Measurements from ENCODE around the gene HEATR5B. TPM values are rescaled to one million over a fixed set of nuclear protein-coding genes. Genes with fewer than 3 reads are reported as not detected.

HEATR5B gene
- total and polyA plus RNA-seq, 7 donors, result 3.0 to 6.9 (median 5.4) TPM

DNA sequence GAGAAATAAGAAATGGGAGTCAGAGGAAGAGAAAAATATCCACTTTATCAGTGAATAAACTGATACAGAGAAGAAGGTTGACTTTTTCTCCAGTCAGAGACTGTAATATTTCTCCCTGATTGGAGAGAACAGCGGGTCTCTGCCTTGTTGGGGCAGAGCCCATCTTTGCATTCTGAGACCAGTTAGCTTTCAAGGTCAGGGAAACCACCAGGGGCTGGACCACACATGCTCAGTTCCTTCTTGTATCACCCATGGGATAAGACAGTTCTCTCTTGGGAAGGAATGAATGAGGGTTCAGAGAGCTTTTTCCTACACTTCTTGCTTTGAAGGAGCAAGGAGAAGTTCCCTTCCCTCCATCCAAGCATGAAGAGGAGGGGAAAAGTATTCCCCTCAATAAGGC, 12.4 kb upstream of the HEATR5B start:
- no peaks in the 10 kb centered on the region for H3K27me3 ChIP-seq (ENCODE audit: insufficient read depth in 3 of 3, low read length in 2 of 3)
- TF ChIP-seq, protein P1, sequence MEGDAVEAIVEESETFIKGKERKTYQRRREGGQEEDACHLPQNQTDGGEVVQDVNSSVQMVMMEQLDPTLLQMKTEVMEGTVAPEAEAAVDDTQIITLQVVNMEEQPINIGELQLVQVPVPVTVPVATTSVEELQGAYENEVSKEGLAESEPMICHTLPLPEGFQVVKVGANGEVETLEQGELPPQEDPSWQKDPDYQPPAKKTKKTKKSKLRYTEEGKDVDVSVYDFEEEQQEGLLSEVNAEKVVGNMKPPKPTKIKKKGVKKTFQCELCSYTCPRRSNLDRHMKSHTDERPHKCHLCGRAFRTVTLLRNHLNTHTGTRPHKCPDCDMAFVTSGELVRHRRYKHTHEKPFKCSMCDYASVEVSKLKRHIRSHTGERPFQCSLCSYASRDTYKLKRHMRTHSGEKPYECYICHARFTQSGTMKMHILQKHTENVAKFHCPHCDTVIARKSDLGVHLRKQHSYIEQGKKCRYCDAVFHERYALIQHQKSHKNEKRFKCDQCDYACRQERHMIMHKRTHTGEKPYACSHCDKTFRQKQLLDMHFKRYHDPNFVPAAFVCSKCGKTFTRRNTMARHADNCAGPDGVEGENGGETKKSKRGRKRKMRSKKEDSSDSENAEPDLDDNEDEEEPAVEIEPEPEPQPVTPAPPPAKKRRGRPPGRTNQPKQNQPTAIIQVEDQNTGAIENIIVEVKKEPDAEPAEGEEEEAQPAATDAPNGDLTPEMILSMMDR (IDR thresholded peaks at IDR 0.05), result no peak
- no peak overlapping the region for H3K4me3 ChIP-seq
- DNase-seq (no peak), ATAC-seq (no peak)
- no peaks in the 10 kb centered on the region for H3K4me1 ChIP-seq
- intact Hi-C loops (cut with DNase I), result no loop called here
- no peak overlapping the region for H3K27ac ChIP-seq
- no peaks in the 10 kb centered on the region for H3K9me3 ChIP-seq
- H3K36me3 ChIP-seq (ENCODE audit: insufficient read depth in 1 of 2, low read depth in 1 of 2), result peaks cover 2 to 99% of the 10 kb centered on the region in 2 donors
- 93 to 100% (median 100%) methylated on average over 1 of the region's 1 CpG for WGBS, 3 donors

DNA sequence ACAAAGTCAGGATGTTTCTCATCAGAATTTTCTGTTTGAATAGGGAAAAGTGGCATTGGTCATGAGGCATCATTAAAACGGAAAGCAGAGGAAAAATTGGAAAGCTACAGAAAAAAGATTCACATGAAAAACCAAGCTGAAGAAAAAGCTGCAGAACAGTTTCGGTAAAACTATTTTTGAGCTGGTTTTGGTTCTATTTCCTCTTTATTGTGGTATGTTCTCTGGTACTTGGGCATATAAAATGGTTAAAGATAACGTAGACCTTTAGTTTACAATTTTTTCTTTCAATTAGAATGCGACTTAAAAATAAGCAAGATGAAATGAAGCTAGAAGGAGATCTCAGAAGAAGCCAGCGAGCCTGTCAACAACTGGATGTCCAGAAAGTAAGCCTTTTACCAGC, 7.7 kb upstream of the HEATR5B start:
- Histone ChIP-seq H3K27ac (no peak overlapping the region), H3K4me3 (no peak overlapping the region), H3K9me3 (no peaks in the 10 kb centered on the region), H3K4me1 (no peaks in the 10 kb centered on the region), H3K36me3 (ENCODE audit: insufficient read depth in 1 of 2, low read depth in 1 of 2) (peaks cover 4 to 90% of the 10 kb centered on the region in 2 donors), H3K27me3 (ENCODE audit: insufficient read depth in 3 of 3, low read length in 2 of 3) (no peaks in the 10 kb centered on the region)
- TF ChIP-seq, protein P1 (IDR thresholded peaks at IDR 0.05), result no peak
- no peak for DNase-seq
- WGBS, 3 donors, result 84 to 89% (median 88%) methylated on average over 5 of the region's 5 CpGs
- intact Hi-C loops (cut with DNase I), result no loop called here
- ATAC-seq, result no peak

DNA sequence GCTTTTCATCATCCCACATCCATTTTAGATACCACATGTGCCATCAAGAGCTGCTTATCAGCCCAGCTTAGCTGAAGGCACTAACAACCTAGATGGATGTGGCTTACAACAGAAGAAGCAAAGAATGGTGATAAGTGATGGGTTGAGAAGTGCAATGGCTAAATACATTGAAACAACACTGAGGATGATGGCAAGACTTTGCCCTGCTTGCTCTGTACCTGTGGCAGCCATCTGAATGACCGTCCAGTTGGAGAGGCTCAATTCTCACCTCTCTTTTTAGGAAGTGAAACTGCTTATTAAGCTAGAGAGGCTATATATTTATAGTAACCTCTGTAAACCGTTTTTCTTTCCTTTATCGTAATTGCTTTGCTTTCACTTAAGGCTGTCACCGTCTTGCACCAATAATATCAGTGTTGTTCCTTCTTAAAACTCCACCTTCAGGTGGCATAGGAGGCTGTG, 5.9 kb upstream of the HEATR5B start:
- Histone ChIP-seq H3K27ac (no peak overlapping the region), H3K4me3 (no peak overlapping the region), H3K27me3 (ENCODE audit: insufficient read depth in 3 of 3, low read length in 2 of 3) (no peaks in the 10 kb centered on the region), H3K36me3 (ENCODE audit: insufficient read depth in 1 of 2, low read depth in 1 of 2) (peaks cover 4 to 71% of the 10 kb centered on the region in 2 donors), H3K9me3 (no peaks in the 10 kb centered on the region), H3K4me1 (no peaks in the 10 kb centered on the region)
- no peak for ATAC-seq
- intact Hi-C loops (cut with DNase I), result no loop called here
- no peak for DNase-seq
- TF ChIP-seq, protein P1 (IDR thresholded peaks at IDR 0.05), result no peak
- 88 to 93% (median 91%) methylated on average over 4 of the region's 4 CpGs for WGBS, 3 donors

DNA sequence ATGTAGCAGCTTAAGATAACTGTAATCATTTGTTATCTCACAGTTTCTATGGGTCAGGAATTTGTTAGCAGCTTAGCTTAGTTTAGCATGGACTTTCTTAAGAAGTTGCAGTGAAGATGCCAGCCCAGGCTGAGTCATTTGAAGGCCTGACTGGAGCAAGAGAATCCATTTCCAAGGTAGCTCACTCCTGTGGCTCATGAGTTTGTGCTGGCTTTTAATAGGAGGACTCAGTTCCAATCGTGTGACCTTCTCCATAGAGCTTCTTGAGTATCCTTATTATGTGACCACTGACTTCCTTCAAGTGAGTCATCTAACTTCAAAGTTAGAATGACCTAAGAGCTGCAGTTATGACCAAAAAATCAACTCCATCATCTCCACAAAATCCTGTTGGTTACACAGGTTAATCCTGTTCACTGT, 1.6 kb upstream of the HEATR5B start:
- WGBS, 3 donors, result 72 to 97% (median 86%) methylated on average over 1 of the region's 1 CpG
- ATAC-seq (no peak), DNase-seq (no peak)
- H3K9me3 ChIP-seq, result no peaks in the 10 kb centered on the region
- no peak overlapping the region for H3K4me3 ChIP-seq
- TF ChIP-seq, protein P1 (IDR thresholded peaks at IDR 0.05), result no peak
- intact Hi-C loops (cut with DNase I), result no loop called here
- H3K27ac ChIP-seq, result no peak overlapping the region
- H3K27me3 ChIP-seq (ENCODE audit: insufficient read depth in 3 of 3, low read length in 2 of 3), result no peaks in the 10 kb centered on the region
- H3K4me1 ChIP-seq, result peaks cover 13% of the 10 kb centered on the region
- peaks cover 4 to 49% of the 10 kb centered on the region in 2 donors for H3K36me3 ChIP-seq (ENCODE audit: insufficient read depth in 1 of 2, low read depth in 1 of 2)

DNA sequence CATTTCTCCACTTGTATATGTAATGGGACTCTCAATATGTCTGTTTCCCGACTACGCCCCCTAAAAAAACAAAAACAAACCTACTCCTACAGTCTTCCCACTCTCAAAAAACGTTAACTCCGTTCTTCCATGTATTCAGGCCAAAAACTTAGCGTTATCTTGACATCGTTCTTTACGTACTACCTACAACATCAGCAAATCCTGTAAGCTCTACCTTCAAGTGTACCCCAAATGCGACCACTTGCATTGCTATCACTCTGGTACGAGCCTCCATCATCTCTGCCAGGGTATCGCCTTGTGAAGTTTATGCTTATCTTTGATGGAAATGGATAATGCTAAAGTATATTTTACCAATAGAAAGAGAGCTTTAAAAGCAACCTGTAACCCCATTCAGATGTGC, 625 bp upstream of the HEATR5B start:
- H3K27ac ChIP-seq, result peak overlapping the region; percentile 87
- TF ChIP-seq, protein P1 (IDR thresholded peaks at IDR 0.05), result no peak
- peaks cover 0 to 49% of the 10 kb centered on the region in 2 donors for H3K36me3 ChIP-seq (ENCODE audit: insufficient read depth in 1 of 2, low read depth in 1 of 2)
- 2 to 3% (median 3%) methylated on average over 10 of the region's 10 CpGs for WGBS, 3 donors
- ATAC-seq (no peak), DNase-seq (no peak)
- intact Hi-C loops (cut with DNase I), result loop anchor here in 1 of 2 donors (5.0 kb wide), 1 partner anchor 148 kb away; the partner anchor contains the start of genes CEBPZ and NDUFAF7
- H3K9me3 ChIP-seq, result no peaks in the 10 kb centered on the region
- peaks cover 17% of the 10 kb centered on the region for H3K4me1 ChIP-seq
- no peaks in the 10 kb centered on the region for H3K27me3 ChIP-seq (ENCODE audit: insufficient read depth in 3 of 3, low read length in 2 of 3)
- H3K4me3 ChIP-seq, result peak overlapping the region; percentile 90

Measured in psoas muscle (tissue), 8 donors.